ENCODE data around the gene FAM78B. TPM values are rescaled to one million over a fixed set of nuclear protein-coding genes. Genes with fewer than 3 reads are reported as not detected.

Gene FAM78B
- total and polyA plus RNA-seq, 2 of the 8 experiments (the other 6 are each of a cell fraction or from before 2014, with no cell fraction given) = 2.3 to 3.6 TPM

GRCh38 chr1:166170075-166170474 is 3.3 kb upstream of the FAM78B start (continued):
- TF ChIP-seq ATF2 (IDR thresholded peaks at IDR 0.05; ENCODE audit: low read length) (no peak), MAFK (IDR thresholded peaks at IDR 0.05; ENCODE audit: low read depth, low read length) (no peak)
